Activated gamma-delta T cell (primary cell): ENCODE measurements around the gene EYS.

Experiments
- DNase-seq: peaks from one replicate; lab custom pipeline; 2025; lab: John Stamatoyannopoulos, UW

The EYS gene

GRCh38 chr6:64128301-64129024, 1578.6 kb downstream of the EYS start:
- DNase-seq: no peak

GRCh38 chr6:64123761-64124633, 1583.0 kb downstream of the EYS start:
- DNase-seq: no peak

GRCh38 chr6:64122712-64123375, 1584.2 kb downstream of the EYS start:
- DNase-seq: no peak

GRCh38 chr6:64121011-64121565, 1585.9 kb downstream of the EYS start:
- DNase-seq: no peak

- no peak for DNase-seq
Measured at GRCh38 chr6:64113704-64114103, 1593.3 kb downstream of the EYS start.

GRCh38 chr6:64104051-64104450, 1603.0 kb downstream of the EYS start:
- DNase-seq: no peak

- DNase-seq: no peak
Measured at GRCh38 chr6:64103480-64103879, 1603.5 kb downstream of the EYS start.

- DNase-seq: no peak
Measured at GRCh38 chr6:64100702-64101303, 1606.2 kb downstream of the EYS start.

GRCh38 chr6:64090352-64090751, 1616.7 kb downstream of the EYS start:
- no peak for DNase-seq

GRCh38 chr6:64085126-64085525, 1621.9 kb downstream of the EYS start:
- no peak for DNase-seq

GRCh38 chr6:64084185-64084663, 1622.8 kb downstream of the EYS start:
- no peak for DNase-seq

GRCh38 chr6:64083261-64083660, 1623.8 kb downstream of the EYS start:
- DNase-seq: no peak

GRCh38 chr6:64081453-64081852, 1625.6 kb downstream of the EYS start:
- no peak for DNase-seq

GRCh38 chr6:64074981-64075380, 1632.0 kb downstream of the EYS start:
- DNase-seq: no peak

- no peak for DNase-seq
Measured at GRCh38 chr6:64072686-64073085, 1634.3 kb downstream of the EYS start.

GRCh38 chr6:64064919-64065318, 1642.1 kb downstream of the EYS start:
- DNase-seq: no peak

- DNase-seq: no peak
Measured at GRCh38 chr6:64062960-64063683, 1643.9 kb downstream of the EYS start.

GRCh38 chr6:64054861-64055260, 1652.2 kb downstream of the EYS start:
- no peak for DNase-seq

GRCh38 chr6:64050590-64050989, 1656.4 kb downstream of the EYS start:
- no peak for DNase-seq

GRCh38 chr6:64049736-64050135, 1657.3 kb downstream of the EYS start:
- no peak for DNase-seq

GRCh38 chr6:64046746-64047208, 1660.2 kb downstream of the EYS start:
- DNase-seq: no peak
